ENCODE results near the gene PCBP2.

The PCBP2 gene

GRCh38 chr12:53492188-53492587 lies 40.3 kb downstream of the PCBP2 start:
- DNase-seq (ENCODE audit: insufficient read length, low spot score), result no peak
- no peak for FAIRE-seq

GRCh38 chr12:53492830-53493609 lies 41.1 kb downstream of the PCBP2 start:
- peak; percentile 91 for DNase-seq (ENCODE audit: insufficient read length, low spot score)
- FAIRE-seq, result peak; percentile 85

- DNase-seq (ENCODE audit: insufficient read length, low spot score) (no peak), FAIRE-seq (no peak)
These were observed 41.9 kb downstream of the PCBP2 start for GRCh38 chr12:53493610-53494391.

GRCh38 chr12:53495903-53496751 lies 44.2 kb downstream of the PCBP2 start:
- FAIRE-seq, result no peak
- DNase-seq (ENCODE audit: insufficient read length, low spot score), result no peak

GRCh38 chr12:53496752-53497032 lies 44.8 kb downstream of the PCBP2 start:
- DNase-seq (ENCODE audit: insufficient read length, low spot score) (no peak), FAIRE-seq (no peak)

GRCh38 chr12:53497461-53497860 lies 45.6 kb downstream of the PCBP2 start:
- no peak for DNase-seq (ENCODE audit: insufficient read length, low spot score)
- no peak for FAIRE-seq

GRCh38 chr12:53498235-53498630 lies 46.3 kb downstream of the PCBP2 start:
- DNase-seq (ENCODE audit: insufficient read length, low spot score), result no peak
- no peak for FAIRE-seq

- DNase-seq (ENCODE audit: insufficient read length, low spot score) (no peak), FAIRE-seq (no peak)
These were observed 47.6 kb downstream of the PCBP2 start, which contains the start of gene MAP3K12 for GRCh38 chr12:53499266-53500141. MAP3K12 (minus strand) TSS chr12:53499458; CDS start chr12:53487391, 12,067 bp downstream.

GRCh38 chr12:53500142-53500775 lies 48.4 kb downstream of the PCBP2 start:
- FAIRE-seq (no peak), DNase-seq (ENCODE audit: insufficient read length, low spot score) (no peak)

GRCh38 chr12:53500776-53501614 lies 49.1 kb downstream of the PCBP2 start, which contains the start of gene TARBP2:
TARBP2 (plus strand) TSS chr12:53501283; CDS start chr12:53501409, 126 bp downstream.
- peak; percentile 97 for DNase-seq (ENCODE audit: insufficient read length, low spot score)
- peak; percentile 85 for FAIRE-seq

- no peak for DNase-seq (ENCODE audit: insufficient read length, low spot score)
- FAIRE-seq, result no peak
These were observed 49.8 kb downstream of the PCBP2 start for GRCh38 chr12:53501615-53502181.

- DNase-seq (ENCODE audit: insufficient read length, low spot score) (no peak), FAIRE-seq (no peak)
These were observed 50.4 kb downstream of the PCBP2 start for GRCh38 chr12:53502331-53502730.

- DNase-seq (ENCODE audit: insufficient read length, low spot score), result no peak
- FAIRE-seq, result no peak
These were observed 51.3 kb downstream of the PCBP2 start for GRCh38 chr12:53502983-53503728.

- DNase-seq (ENCODE audit: insufficient read length, low spot score), result no peak
- no peak for FAIRE-seq
These were observed 52.4 kb downstream of the PCBP2 start for GRCh38 chr12:53504004-53504920.

- no peak for DNase-seq (ENCODE audit: insufficient read length, low spot score)
- FAIRE-seq, result no peak
These were observed 53.2 kb downstream of the PCBP2 start for GRCh38 chr12:53505086-53505485.

GRCh38 chr12:53505555-53506449 lies 53.9 kb downstream of the PCBP2 start:
- FAIRE-seq, result no peak

More at GRCh38 chr12:53505555-53506449, 53.9 kb downstream of the PCBP2 start:
- no peak for DNase-seq (ENCODE audit: insufficient read length, low spot score)
